Activated gamma-delta T cell treated with anti-CD3 and anti-CD28 coated beads, Interleukin-2, amount 50 U/mL, for 16 hours (primary cell): ENCODE data around the gene INTS7.

ENCODE experiments used
- DNase-seq: peaks from one replicate; pipeline ENCODE4 v3.0.0-alpha.2; 2020; ENCODE audit warnings: low read depth

The INTS7 gene, protein sequence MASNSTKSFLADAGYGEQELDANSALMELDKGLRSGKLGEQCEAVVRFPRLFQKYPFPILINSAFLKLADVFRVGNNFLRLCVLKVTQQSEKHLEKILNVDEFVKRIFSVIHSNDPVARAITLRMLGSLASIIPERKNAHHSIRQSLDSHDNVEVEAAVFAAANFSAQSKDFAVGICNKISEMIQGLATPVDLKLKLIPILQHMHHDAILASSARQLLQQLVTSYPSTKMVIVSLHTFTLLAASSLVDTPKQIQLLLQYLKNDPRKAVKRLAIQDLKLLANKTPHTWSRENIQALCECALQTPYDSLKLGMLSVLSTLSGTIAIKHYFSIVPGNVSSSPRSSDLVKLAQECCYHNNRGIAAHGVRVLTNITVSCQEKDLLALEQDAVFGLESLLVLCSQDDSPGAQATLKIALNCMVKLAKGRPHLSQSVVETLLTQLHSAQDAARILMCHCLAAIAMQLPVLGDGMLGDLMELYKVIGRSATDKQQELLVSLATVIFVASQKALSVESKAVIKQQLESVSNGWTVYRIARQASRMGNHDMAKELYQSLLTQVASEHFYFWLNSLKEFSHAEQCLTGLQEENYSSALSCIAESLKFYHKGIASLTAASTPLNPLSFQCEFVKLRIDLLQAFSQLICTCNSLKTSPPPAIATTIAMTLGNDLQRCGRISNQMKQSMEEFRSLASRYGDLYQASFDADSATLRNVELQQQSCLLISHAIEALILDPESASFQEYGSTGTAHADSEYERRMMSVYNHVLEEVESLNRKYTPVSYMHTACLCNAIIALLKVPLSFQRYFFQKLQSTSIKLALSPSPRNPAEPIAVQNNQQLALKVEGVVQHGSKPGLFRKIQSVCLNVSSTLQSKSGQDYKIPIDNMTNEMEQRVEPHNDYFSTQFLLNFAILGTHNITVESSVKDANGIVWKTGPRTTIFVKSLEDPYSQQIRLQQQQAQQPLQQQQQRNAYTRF

DNA sequence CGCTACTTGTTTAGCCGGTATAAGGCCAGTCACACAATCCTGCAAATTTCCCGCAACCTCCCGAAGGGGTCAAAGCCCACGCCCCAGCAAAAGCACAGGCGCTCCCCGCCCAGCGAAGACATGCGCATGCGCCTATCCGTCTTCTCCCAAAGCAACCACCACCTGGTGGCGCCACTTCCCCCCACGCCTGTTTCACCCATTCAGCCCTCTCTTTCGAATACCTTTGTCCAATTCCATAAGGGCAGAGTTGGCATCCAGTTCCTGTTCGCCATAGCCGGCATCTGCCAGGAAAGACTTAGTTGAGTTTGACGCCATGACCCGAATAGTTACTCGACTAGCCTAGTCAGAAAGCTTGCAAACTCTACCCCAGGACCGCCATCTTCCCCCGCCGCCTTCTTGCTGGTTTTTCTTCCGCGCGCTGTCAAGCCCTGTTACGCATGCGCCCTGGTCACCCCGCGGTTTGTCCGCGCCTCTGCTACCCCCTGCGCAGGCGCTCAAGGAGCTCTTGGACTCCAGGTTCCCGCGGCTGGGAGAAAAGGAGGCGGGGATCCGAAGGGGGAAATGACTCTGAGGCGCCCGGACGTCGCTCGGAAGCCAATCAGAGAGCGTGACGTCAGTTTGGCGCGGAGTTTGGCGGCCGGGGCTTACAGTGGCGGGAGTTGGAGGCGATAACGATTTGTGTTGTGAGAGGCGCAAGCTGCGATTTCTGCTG lies at the start of gene INTS7, which contains the start of gene DTL:
Gene INTS7 (minus strand): TSS at position 435 of the 712 bp plus-strand sequence. CDS start 120 bp downstream, at position 315.
Gene DTL (plus strand): TSS at position 626 of the 712 bp plus-strand sequence. CDS start 143 bp downstream, outside the sequence.
- peak; percentile 97 for DNase-seq

- no peak for DNase-seq
Measured at GRCh38 chr1:212082765-212083406, 47.5 kb upstream of the INTS7 start.

GRCh38 chr1:212078826-212079225 lies 43.5 kb upstream of the INTS7 start:
- no peak for DNase-seq

- DNase-seq: no peak
Measured at GRCh38 chr1:212077028-212077427, 41.7 kb upstream of the INTS7 start.

DNA sequence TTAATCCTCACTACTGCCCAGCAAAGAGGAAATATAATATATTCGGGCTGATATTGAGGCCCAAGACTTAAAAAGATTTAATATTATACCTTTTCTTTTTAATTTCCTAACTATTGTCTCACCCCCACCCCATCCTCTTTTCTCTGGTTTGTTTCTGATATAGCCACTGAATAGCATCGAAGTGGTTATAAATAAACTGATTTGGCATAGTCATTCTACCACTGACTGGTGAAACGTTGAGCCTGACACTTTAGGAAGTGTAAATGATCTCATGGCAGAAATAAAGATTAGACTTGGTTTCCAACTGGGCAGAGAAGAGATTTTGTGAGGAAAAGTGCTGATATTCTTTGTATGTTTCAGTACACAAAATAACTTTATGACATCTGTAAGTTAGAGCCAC lies 39.5 kb upstream of the INTS7 start:
- no peak for DNase-seq

- no peak for DNase-seq
Measured at GRCh38 chr1:212074313-212074712, 39.0 kb upstream of the INTS7 start.

DNA sequence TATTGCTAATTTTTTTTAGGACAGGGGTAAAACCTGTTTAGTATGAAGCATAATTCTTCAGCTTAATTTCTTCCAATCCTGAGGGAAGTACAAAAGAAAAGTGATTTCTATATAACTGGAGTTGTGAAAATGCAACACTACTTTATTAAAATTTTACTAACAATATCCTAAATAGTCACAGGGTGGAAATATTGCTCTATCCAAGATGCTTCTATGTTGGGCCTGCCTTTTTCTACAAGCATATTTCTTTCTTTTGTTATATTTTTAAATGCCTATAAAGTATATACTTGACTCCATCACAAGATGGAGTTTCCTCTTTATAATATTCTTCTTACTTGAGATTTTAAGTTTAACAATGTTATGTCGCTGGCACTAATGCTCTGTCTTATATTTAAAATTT lies 38.1 kb upstream of the INTS7 start:
- no peak for DNase-seq

DNA sequence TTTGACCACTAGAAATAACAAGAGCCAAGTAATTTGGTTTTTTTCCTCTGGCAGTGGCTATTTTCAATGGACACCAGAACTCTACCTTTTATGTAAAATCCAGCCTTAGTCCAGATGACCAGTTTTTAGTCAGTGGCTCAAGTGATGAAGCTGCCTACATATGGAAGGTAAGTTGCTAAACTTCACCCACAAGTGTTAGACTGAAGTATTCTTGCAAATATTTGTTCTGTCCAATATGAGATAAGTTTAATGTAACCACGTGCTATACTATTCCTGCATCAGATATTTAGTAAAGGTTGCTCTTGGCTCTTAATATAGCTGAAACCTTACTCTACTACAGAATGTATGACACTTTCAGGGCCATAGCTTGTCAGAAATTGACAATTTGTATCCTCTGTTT lies 36.7 kb upstream of the INTS7 start:
- no peak for DNase-seq

DNA sequence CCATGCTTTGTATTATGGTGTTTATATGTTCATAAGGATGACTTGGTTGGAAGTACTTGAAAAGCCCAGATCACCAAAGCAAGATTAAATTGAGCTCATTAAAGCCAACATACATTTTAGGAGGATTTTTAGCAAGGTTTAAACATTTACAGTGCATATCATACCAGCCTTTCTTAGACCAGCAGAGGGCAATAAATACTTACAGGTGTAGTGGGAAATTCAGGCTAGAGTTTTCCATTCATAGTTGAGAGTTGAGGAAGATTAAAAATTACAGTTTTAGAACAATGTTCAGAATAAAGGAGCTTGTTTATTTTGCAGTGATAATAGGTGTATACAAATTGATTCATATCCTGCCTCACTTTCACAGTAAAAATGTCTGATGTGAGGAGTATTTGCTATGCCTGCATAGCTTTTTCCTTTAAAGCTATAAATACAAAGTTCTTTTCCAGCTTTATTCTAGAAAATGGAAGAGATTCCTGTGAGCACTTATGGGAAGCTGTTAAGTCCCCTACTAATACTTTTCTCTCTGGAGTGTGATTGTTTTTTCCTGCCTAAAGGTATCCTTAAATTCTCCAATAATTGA lies 35.5 kb upstream of the INTS7 start:
- DNase-seq: no peak

DNA sequence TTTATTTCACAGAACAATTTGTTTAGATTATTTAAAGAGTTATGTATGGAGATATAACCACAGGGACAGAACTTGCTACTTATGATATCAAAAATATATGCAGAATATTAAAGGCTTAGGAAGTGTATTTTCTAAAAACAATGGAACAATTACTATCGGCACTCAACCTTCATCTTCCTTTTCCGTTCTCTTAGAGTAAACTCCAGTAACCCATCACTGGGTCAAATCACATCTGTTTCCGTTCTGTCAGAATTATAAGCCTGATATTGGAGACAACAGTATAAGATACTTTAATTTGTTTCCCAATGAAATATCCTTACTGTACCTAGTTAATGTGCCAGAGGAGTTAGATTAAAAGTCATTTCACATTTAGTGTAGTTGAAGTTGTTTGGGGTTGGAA lies 32.4 kb upstream of the INTS7 start:
- no peak for DNase-seq

- DNase-seq: no peak
Measured at GRCh38 chr1:212062832-212063438, 27.6 kb upstream of the INTS7 start.

GRCh38 chr1:212060632-212061472 lies 25.5 kb upstream of the INTS7 start:
- DNase-seq: no peak

GRCh38 chr1:212055333-212055732 lies 20.0 kb upstream of the INTS7 start:
- DNase-seq: no peak

GRCh38 chr1:212053993-212054392 lies 18.6 kb upstream of the INTS7 start:
- no peak for DNase-seq

DNA sequence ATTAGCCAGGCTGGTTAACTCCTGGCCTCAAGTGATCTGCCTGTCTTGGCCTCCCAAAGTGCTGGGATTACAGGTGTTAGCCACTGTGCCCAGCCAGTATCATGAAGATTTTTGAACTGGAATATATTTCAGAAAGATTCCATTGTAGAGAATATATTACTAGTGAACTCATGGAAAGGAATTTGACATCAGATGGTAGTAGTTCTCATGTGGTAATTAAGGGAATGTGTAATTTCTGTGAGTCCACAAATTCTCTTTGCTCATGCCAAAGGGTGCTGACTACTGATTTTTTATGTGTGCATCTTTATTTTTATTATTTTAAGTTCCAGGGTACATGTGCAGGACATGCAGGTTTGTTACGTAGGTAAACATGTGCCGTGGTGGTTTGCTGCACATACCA lies 10.6 kb upstream of the INTS7 start:
- no peak for DNase-seq

- DNase-seq: no peak
Measured at GRCh38 chr1:212044851-212045250, 9.5 kb upstream of the INTS7 start.

- DNase-seq: no peak
Measured at GRCh38 chr1:212042436-212042835, 7.1 kb upstream of the INTS7 start.

- no peak for DNase-seq
Measured at GRCh38 chr1:212040629-212041412, 5.5 kb upstream of the INTS7 start.

DNA sequence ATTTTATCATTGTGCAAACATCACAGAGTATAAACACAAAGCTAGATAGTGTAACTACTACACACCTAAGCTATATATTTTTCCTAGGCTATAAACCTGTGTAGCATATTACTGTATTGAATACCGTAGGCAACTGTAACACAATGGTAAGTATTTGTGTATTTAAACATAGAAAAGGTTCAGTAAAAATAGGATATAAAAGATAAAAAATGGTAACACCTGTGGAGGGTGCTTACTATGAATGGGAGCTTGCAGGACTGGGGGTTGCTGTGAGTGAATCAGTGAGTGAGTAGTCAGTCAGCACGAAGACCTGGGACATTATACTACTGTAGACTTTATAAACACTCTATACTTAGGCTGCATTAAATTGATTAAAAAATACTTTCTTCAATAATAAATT lies 4.3 kb upstream of the INTS7 start:
- DNase-seq: no peak
